Esophagus mucosa (tissue), 1 donor: ENCODE results near the gene B4GALT3. TPM values are rescaled to one million over a fixed set of nuclear protein-coding genes. Genes with fewer than 3 reads are reported as not detected.

Experiments used
- ATAC-seq: fragments of 200-7000 bp; cut with Tn5 transposase; one replicate; pipeline ENCODE4 v1.9.1; 2020
- total RNA-seq: library from RNA; stranded (reverse); gene quantifications from one replicate; pipeline ENCODE4 v1.2.4, GENCODE V29; 2023
- donor health status: DM: yes; HTN: yes; CAD: no.

Gene B4GALT3
- total RNA-seq, 1 donor from 2014 or later: 17.7 TPM

- no peak for ATAC-seq
Observed at GRCh38 chr1:161122967-161123366, 54.3 kb downstream of the B4GALT3 start.

GRCh38 chr1:161121834-161122233 is 55.5 kb downstream of the B4GALT3 start:
- no peak for ATAC-seq

Other genes with a start within 250 kb of the B4GALT3 start
- 0.16 TPM for gene ITLN2, start 222.7 kb downstream of the B4GALT3 start, total RNA-seq
- 137 TPM for gene F11R, start 156.4 kb downstream of the B4GALT3 start, total RNA-seq
- 67.9 TPM for gene TSTD1, start 138.5 kb downstream of the B4GALT3 start, total RNA-seq
- gene USF1, start 131.5 kb downstream of the B4GALT3 start, total RNA-seq: 25.2 TPM
- gene ARHGAP30, start 107.6 kb downstream of the B4GALT3 start, total RNA-seq: 6.0 TPM
- 115 TPM for gene NECTIN4, start 87.9 kb downstream of the B4GALT3 start, total RNA-seq
- 4.5 TPM for gene KLHDC9, start 79.1 kb downstream of the B4GALT3 start, total RNA-seq
- 46.2 TPM for gene PFDN2, start 59.5 kb downstream of the B4GALT3 start, total RNA-seq
- 26.4 TPM for gene NIT1, start 59.4 kb downstream of the B4GALT3 start, total RNA-seq
- gene DEDD, start 44.8 kb downstream of the B4GALT3 start, total RNA-seq: 24.9 TPM
- gene UFC1, start 23.5 kb downstream of the B4GALT3 start, total RNA-seq: 76.7 TPM
- 15.6 TPM for gene USP21, start 18.0 kb downstream of the B4GALT3 start, total RNA-seq
- gene PPOX, start 11.1 kb downstream of the B4GALT3 start, total RNA-seq: 10.4 TPM
- 1.3 TPM for gene ADAMTS4, start 21.5 kb upstream of the B4GALT3 start, total RNA-seq
- 56.4 TPM for gene NDUFS2, start 24.9 kb upstream of the B4GALT3 start, total RNA-seq
- gene FCER1G, start 37.8 kb upstream of the B4GALT3 start, total RNA-seq: 0.76 TPM
- gene APOA2, start 46.1 kb upstream of the B4GALT3 start, total RNA-seq: not detected
- 11.4 TPM for gene TOMM40L, start 48.6 kb upstream of the B4GALT3 start, total RNA-seq
- gene NR1I3, start 60.7 kb upstream of the B4GALT3 start, total RNA-seq: not detected
- gene PCP4L1, start 81.2 kb upstream of the B4GALT3 start, total RNA-seq: 29.3 TPM
- gene MPZ, start 132.5 kb upstream of the B4GALT3 start, total RNA-seq: 1.4 TPM
- gene SDHC, start 136.9 kb upstream of the B4GALT3 start, total RNA-seq: 185 TPM
- not detected for gene CFAP126, start 190.4 kb upstream of the B4GALT3 start, total RNA-seq